ENCODE measurements around the gene PDE4D.

Gene PDE4D

GRCh38 chr5:59542306-59542705 lies 351.2 kb downstream of the PDE4D start:
- DNase-seq, result no peak

- no peak for DNase-seq
Observed at GRCh38 chr5:59540366-59540765, 353.2 kb downstream of the PDE4D start.

- no peak for DNase-seq
Observed at GRCh38 chr5:59538750-59539121, 354.8 kb downstream of the PDE4D start.

GRCh38 chr5:59537961-59538749 lies 355.4 kb downstream of the PDE4D start:
- DNase-seq, result no peak

- DNase-seq, result no peak
Observed at GRCh38 chr5:59536875-59537274, 356.7 kb downstream of the PDE4D start.

GRCh38 chr5:59535561-59535960 lies 358.0 kb downstream of the PDE4D start:
- DNase-seq, result no peak

GRCh38 chr5:59533730-59534108 lies 359.8 kb downstream of the PDE4D start:
- DNase-seq, result no peak

GRCh38 chr5:59532979-59533729 lies 360.4 kb downstream of the PDE4D start:
- no peak for DNase-seq

GRCh38 chr5:59529239-59529638 lies 364.3 kb downstream of the PDE4D start:
- DNase-seq, result no peak

- no peak for DNase-seq
Observed at GRCh38 chr5:59528202-59528862, 365.2 kb downstream of the PDE4D start.

- DNase-seq, result no peak
Observed at GRCh38 chr5:59525957-59526356, 367.6 kb downstream of the PDE4D start.

- DNase-seq, result no peak
Observed at GRCh38 chr5:59525311-59525710, 368.2 kb downstream of the PDE4D start.

GRCh38 chr5:59522201-59522831 lies 371.2 kb downstream of the PDE4D start:
- no peak for DNase-seq

- no peak for DNase-seq
Observed at GRCh38 chr5:59521476-59521875, 372.1 kb downstream of the PDE4D start.

GRCh38 chr5:59519338-59519737 lies 374.2 kb downstream of the PDE4D start:
- no peak for DNase-seq

- no peak for DNase-seq
Observed at GRCh38 chr5:59517926-59518585, 375.5 kb downstream of the PDE4D start.

- DNase-seq, result no peak
Observed at GRCh38 chr5:59516161-59516560, 377.4 kb downstream of the PDE4D start.

GRCh38 chr5:59506285-59506877 lies 387.1 kb downstream of the PDE4D start:
- no peak for DNase-seq

- DNase-seq, result no peak
Observed at GRCh38 chr5:59504043-59504442, 389.5 kb downstream of the PDE4D start.

GRCh38 chr5:59503220-59503619 lies 390.3 kb downstream of the PDE4D start:
- DNase-seq, result no peak

GRCh38 chr5:59501316-59501715 lies 392.2 kb downstream of the PDE4D start:
- no peak for DNase-seq

GRCh38 chr5:59500014-59500413 lies 393.5 kb downstream of the PDE4D start:
- DNase-seq, result no peak

Measured in bone marrow (tissue), 2 donors.